H1 (cell line): Measurements from ENCODE around the gene ZNF486. TPM values are rescaled to one million over a fixed set of nuclear protein-coding genes. Genes with fewer than 3 reads are reported as not detected.
A peak's percentile ranks its signal among the peaks of the same experiment; 100 is the strongest.
"Not testable (repeated sequence)": the region's sequence is repeated elsewhere in the genome, so short reads cannot be mapped to it uniquely, and the experiment has no call there.

Source experiments
- CTCF ChIA-PET: fragments of 300-600 bp; sonication (Branson Sonifier 250); formaldehyde crosslinking; loops from one replicate; lab custom pipeline; 2021; ENCODE audit not compliant: partially characterized antibody; lab: Charles Lee
- POLR2A ChIA-PET: fragments of 300-600 bp; sonication (Branson Sonifier 250); formaldehyde crosslinking; loops from one replicate; lab custom pipeline; 2021; ENCODE audit warnings: inconsistent platforms; ENCODE audit not compliant: partially characterized antibody; lab: Charles Lee
- DNase-seq, 2 experiments: peaks; one replicate each; pipeline versions ENCODE4 v3.0.0 to v3.0.0-alpha.2; 2010 to 2022; ENCODE audit warnings: low spot score in 2 of 2, low read depth in 1 of 2, mixed read lengths in 1 of 2
- FAIRE-seq: peaks from 2 replicates; lab custom pipeline; 2011; peaks lifted over from hg19 to GRCh38; lab: Jason Lieb, UNC
- H2AFZ ChIP-seq: 2 replicates; pipeline ENCODE4 v1.8.1; 2012; ENCODE audit warnings: low read length, inconsistent platforms
- H2AK5ac ChIP-seq: 2 replicates; pipeline ENCODE4 v1.6.1; 2013; ENCODE audit warnings: low read depth, low read length
- H2BK120ac ChIP-seq: replicated peaks from 2 replicates; pipeline ENCODE3; 2013; ENCODE audit warnings: low read depth, low read length, inconsistent platforms
- H2BK12ac ChIP-seq: 2 replicates; pipeline ENCODE4 v1.6.1; 2013; ENCODE audit warnings: low read depth, low read length
- H2BK15ac ChIP-seq: 2 replicates; pipeline ENCODE4 v1.6.1; 2013; ENCODE audit warnings: low read length
- H2BK20ac ChIP-seq: 2 replicates; pipeline ENCODE4 v1.6.1; 2013; ENCODE audit warnings: low read length
- H2BK5ac ChIP-seq: 2 replicates; pipeline ENCODE4 v1.6.1; 2013; ENCODE audit warnings: low read depth, low read length
- H3K14ac ChIP-seq: 2 replicates; pipeline ENCODE4 v1.6.1; 2013; ENCODE audit warnings: inconsistent platforms; ENCODE audit not compliant: insufficient read length
- H3K18ac ChIP-seq: 2 replicates; pipeline ENCODE4 v1.6.1; 2013; ENCODE audit warnings: low read length; ENCODE audit errors: extremely low read depth
- H3K23ac ChIP-seq: 2 replicates; pipeline ENCODE4 v1.6.1; 2013; ENCODE audit warnings: inconsistent platforms; ENCODE audit not compliant: insufficient read length
- H3K23me2 ChIP-seq: 2 replicates; pipeline ENCODE4 v1.6.1; 2013; ENCODE audit warnings: low read depth, low read length
- H3K27ac ChIP-seq: 2 replicates; pipeline ENCODE4 v1.6.1; 2011; ENCODE audit warnings: low read depth, low read length, inconsistent platforms
- H3K27me3 ChIP-seq, 4 experiments: replicated peaks in 1 of 4; 1 replicate in 1 of 4; 2 replicates in 3 of 4; pipeline versions ENCODE4 v1.6.1 to v1.8.1; 2011 to 2013; ENCODE audit warnings: low read length in 3 of 4, mild to moderate bottlenecking in 3 of 4, inconsistent platforms in 2 of 4, mixed read lengths in 2 of 4, moderate library complexity in 1 of 4; ENCODE audit not compliant: control insufficient read depth in 3 of 4, insufficient read depth in 3 of 4; ENCODE audit errors: extremely low read depth in 1 of 4
- H3K36me3 ChIP-seq, 4 experiments: 2 replicates each; pipeline versions ENCODE4 v1.6.1 to v1.8.1; 2011 to 2013; ENCODE audit warnings: mild to moderate bottlenecking in 4 of 4, low read length in 3 of 4, moderate library complexity in 2 of 4, control low read depth in 1 of 4, inconsistent platforms in 1 of 4; ENCODE audit not compliant: insufficient read depth in 4 of 4, control insufficient read depth in 2 of 4
- H3K4ac ChIP-seq: replicated peaks from 2 replicates; pipeline ENCODE3; 2013; ENCODE audit warnings: low read length, low read depth, mixed read lengths, inconsistent platforms; ENCODE audit not compliant: insufficient read length
- H3K4me1 ChIP-seq, 4 experiments: replicated peaks in 1 of 4; 1 replicate in 1 of 4; 2 replicates in 3 of 4; pipeline versions ENCODE4 v1.6.1 to v1.8.1; 2011 to 2013; ENCODE audit warnings: low read length in 3 of 4, inconsistent platforms in 2 of 4, mixed read lengths in 1 of 4; ENCODE audit not compliant: insufficient read depth in 4 of 4, control insufficient read depth in 3 of 4
- H3K4me2 ChIP-seq, 2 experiments: 2 replicates each; pipeline versions ENCODE4 v1.6.1 to v1.8.1; 2011 to 2013; ENCODE audit warnings: low read depth in 2 of 2, low read length in 2 of 2, control low read depth in 1 of 2, inconsistent platforms in 1 of 2, mild to moderate bottlenecking in 1 of 2; ENCODE audit not compliant: insufficient read depth in 1 of 2
- H3K4me3 ChIP-seq, 4 experiments: fragments of 200-600, 300-600 bp in 1 of 4; sonication (generic), shearing (Covaris generic), sonication (Bioruptor Twin) in 1 of 4; 2 replicates each; pipeline versions ENCODE4 v1.5.1 to v1.8.1; 2011 to 2016; ENCODE audit warnings: low read length in 4 of 4, low read depth in 3 of 4, control low read depth in 2 of 4, inconsistent platforms in 2 of 4, mild to moderate bottlenecking in 2 of 4, mixed read lengths in 1 of 4, moderate library complexity in 1 of 4; ENCODE audit not compliant: insufficient read depth in 2 of 4; ENCODE audit errors: extremely low read depth in 1 of 4
- H3K56ac ChIP-seq: replicated peaks from 2 replicates; pipeline ENCODE3; 2013; ENCODE audit warnings: low read depth, mild to moderate bottlenecking, mixed read lengths, low read length, inconsistent platforms; ENCODE audit not compliant: insufficient read length
- H3K79me1 ChIP-seq: 2 replicates; pipeline ENCODE4 v1.6.1; 2013; ENCODE audit warnings: low read depth, low read length, control low read depth
- H3K79me2 ChIP-seq, 2 experiments: 2 replicates each; pipeline versions ENCODE4 v1.6.1 to v1.8.1; 2012 to 2013; ENCODE audit warnings: low read length in 2 of 2, mild to moderate bottlenecking in 2 of 2, inconsistent platforms in 1 of 2; ENCODE audit not compliant: insufficient read depth in 2 of 2, control insufficient read depth in 1 of 2
- H3K9ac ChIP-seq, 4 experiments: replicated peaks in 1 of 4; 1 replicate in 1 of 4; 2 replicates in 3 of 4; pipeline versions ENCODE4 v1.6.1 to v1.8.1; 2011 to 2013; ENCODE audit warnings: low read depth in 3 of 4, low read length in 3 of 4, control low read depth in 2 of 4, mild to moderate bottlenecking in 2 of 4, moderate library complexity in 2 of 4, inconsistent platforms in 1 of 4; ENCODE audit errors: extremely low read depth in 1 of 4
- H3K9me3 ChIP-seq, 2 experiments: 2 replicates each; pipeline versions ENCODE4 v1.6.1 to v1.8.1; 2012 to 2013; ENCODE audit warnings: mild to moderate bottlenecking in 2 of 2, moderate library complexity in 2 of 2, control low read depth in 1 of 2, inconsistent platforms in 1 of 2, low read depth in 1 of 2, low read length in 1 of 2, mixed read lengths in 1 of 2; ENCODE audit not compliant: insufficient read depth in 2 of 2
- H4K20me1 ChIP-seq, 2 experiments: replicated peaks in 1 of 2; 2 replicates each; pipeline versions ENCODE3 to v1.8.1; 2011 to 2013; ENCODE audit warnings: inconsistent platforms in 2 of 2, low read length in 2 of 2, mild to moderate bottlenecking in 1 of 2; ENCODE audit not compliant: insufficient read depth in 2 of 2, control insufficient read depth in 1 of 2
- H4K5ac ChIP-seq: 2 replicates; pipeline ENCODE4 v1.6.1; 2013; ENCODE audit warnings: low read length, low read depth, mixed read lengths, inconsistent platforms; ENCODE audit not compliant: insufficient read length
- H4K8ac ChIP-seq: 2 replicates; pipeline ENCODE4 v1.8.0; 2013; ENCODE audit warnings: mild to moderate bottlenecking, moderate library complexity, low read length, inconsistent platforms; ENCODE audit not compliant: insufficient read depth; ENCODE audit errors: extremely low read depth
- H4K91ac ChIP-seq: replicated peaks from 2 replicates; pipeline ENCODE3; 2013; ENCODE audit warnings: low read length, mixed read lengths, inconsistent platforms; ENCODE audit not compliant: insufficient read length
- WGBS, 2 experiments: shearing (Covaris generic) in 1 of 2; methylation state at CpG; one replicate each; pipeline versions ENCODE4 v1.1.6 to v1.1.7; 2013 to 2015; ENCODE audit warnings: low lambda C conversion rate in 2 of 2, mixed read lengths in 2 of 2, inconsistent platforms in 1 of 2, low coverage in 1 of 2, missing lambda C conversion rate in 1 of 2; ENCODE audit not compliant: insufficient replicate concordance in 2 of 2, insufficient coverage in 1 of 2, insufficient read length in 1 of 2; ENCODE audit errors: extremely low coverage in 1 of 2, missing lambda C conversion rate in 1 of 2; 5-methylcytosine and 5-hydroxymethylcytosine counted together
- polyA plus RNA-seq, 7 experiments: library from polyadenylated mRNA; depleted of rRNA in 3 of 7; stranded (reverse) in 5 of 7; unstranded in 2 of 7; fragments of >200 nt in 5 of 7; fragments of 200-250 nt in 2 of 7; gene quantifications; 1 replicate in 5 of 7; 2 replicates in 1 of 7; 4 replicates in 1 of 7; pipeline versions ENCODE4 v1.2.1 to v1.2.3, GENCODE V29; 2011 to 2013; ENCODE audit warnings: missing spikeins in 2 of 7, mixed read lengths in 2 of 7
- total RNA-seq: library from RNA; stranded (reverse); fragmentation: NEBNext Ultra II Directional; extraction: Animal tissue kit (Norgen Biotek cat#: 25700); gene quantifications from 2 replicates; pipeline ENCODE4 v1.2.1, GENCODE V29; 2021

ZNF486 gene
- total and polyA plus RNA-seq, 2 of the 8 experiments (the other 6 are each of a cell fraction or from before 2014, with no cell fraction given), result 10.7 to 23.4 TPM

DNA sequence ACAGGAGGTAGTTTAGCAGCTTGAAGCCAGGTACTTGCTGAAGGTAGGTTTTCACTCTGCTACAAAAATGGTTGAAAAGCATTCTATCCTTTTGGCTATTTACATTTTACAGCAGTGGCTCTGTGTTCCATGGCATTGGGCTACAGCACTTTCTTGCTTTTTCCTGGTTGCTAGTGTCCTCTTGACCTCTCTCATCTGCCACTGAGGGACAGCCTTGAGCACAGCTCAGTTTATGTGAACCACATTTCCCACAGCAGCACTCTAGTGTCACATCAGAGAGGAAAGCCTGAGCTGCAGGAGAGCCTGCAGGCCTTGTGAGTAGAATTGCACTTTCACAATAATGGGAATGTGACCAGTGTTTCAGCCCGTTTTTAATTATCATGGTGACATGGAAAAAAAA is 54.6 kb downstream of the ZNF486 start:
- not testable (repeated sequence) for FAIRE-seq, H3K9me3 ChIP-seq, H2AK5ac ChIP-seq, H4K91ac ChIP-seq, H3K23me2 ChIP-seq, H2BK20ac ChIP-seq, H2AFZ ChIP-seq, H3K14ac ChIP-seq, H3K23ac ChIP-seq, H3K18ac ChIP-seq, H2BK15ac ChIP-seq, H3K79me1 ChIP-seq, DNase-seq, H4K5ac ChIP-seq, H3K4ac ChIP-seq, H4K8ac ChIP-seq, H2BK12ac ChIP-seq, H3K27me3 ChIP-seq, H3K56ac ChIP-seq, H4K20me1 ChIP-seq, H3K4me3 ChIP-seq, H3K4me1 ChIP-seq, H3K27ac ChIP-seq, H2BK120ac ChIP-seq, H3K4me2 ChIP-seq
- peaks cover 0 to 19% of the 10 kb centered on the region in 2 experiments; a peak in 2 of 4 replicates for H3K79me2 ChIP-seq
- 25% methylated on average over 1 of the region's 1 CpG; no CpG with 5 or more reads in 1 of the 2 experiments for WGBS, 2 experiments
- H3K9ac ChIP-seq, result peak overlapping the region in 1 of 4 experiments; percentile 18; a peak in 1 of 7 replicates
- H3K36me3 ChIP-seq, result peaks cover 0 to 21% (median 4%) of the 10 kb centered on the region in 4 experiments; a peak in 2 of 8 replicates
- H2BK5ac ChIP-seq, result peak overlapping the region; percentile 66; the same call in 1 of the 2 replicates
- ChIA-PET CTCF (interaction anchor here (1.1 kb wide), 1 partner anchor 138 kb away, joined by 3 read pairs; no protein-coding TSS in a partner anchor), POLR2A (interaction anchor here (1.0 to 1.7 kb wide), 3 partner anchors 9 to 170 kb away, joined by 3 to 5 read pairs (median 4); partner anchors contain the start of gene ZNF486)
